ENCODE data around the gene TCP1. TPM values are rescaled to one million over a fixed set of nuclear protein-coding genes. Genes with fewer than 3 reads are reported as not detected.

The TCP1 gene
- total and polyA plus RNA-seq, 2 of the 13 experiments (the other 11 are each of a cell fraction or from before 2014, with no cell fraction given) = 116 to 553 TPM

- Histone ChIP-seq H2AFZ (ENCODE audit: low read length) (no peak overlapping the region), H4K20me1 (ENCODE audit: insufficient read depth, low read length) (no peaks in the 10 kb centered on the region), H3K4me2 (ENCODE audit: low read depth, low read length) (no peak overlapping the region), H3K27me3 (ENCODE audit: control insufficient read depth in 1 of 2, insufficient read depth in 2 of 2, low read length in 2 of 2) (peaks cover 6 to 60% of the 10 kb centered on the region in 2 experiments; a peak in 4 of 5 replicates), H3K4me3 (replicated peaks in 1 of 3; ENCODE audit: insufficient read depth in 1 of 3, low read depth in 2 of 3, low read length in 3 of 3) (no peak overlapping the region), H3K36me3 (replicated peaks in 1 of 2; ENCODE audit: control insufficient read depth in 1 of 2, insufficient read depth in 2 of 2, low read length in 2 of 2) (no peaks in the 10 kb centered on the region), H3K9ac (ENCODE audit: insufficient read depth, low read depth, low read length) (no peak overlapping the region), H3K4me1 (ENCODE audit: insufficient read depth, low read length) (no peaks in the 10 kb centered on the region), H3K27ac (ENCODE audit: extremely low read length, insufficient read depth, low read length) (no peak overlapping the region), H3K79me2 (ENCODE audit: insufficient read depth, low read length) (no peaks in the 10 kb centered on the region), H3K9me3 (ENCODE audit: low read length) (no peaks in the 10 kb centered on the region)
- no peak for DNase-seq (ENCODE audit: low spot score)
- CTCF ChIA-PET (ENCODE audit: low intra/inter-chr PET ratio, low total read pairs) = no interaction called here
- ATAC-seq = peak; percentile 52
- POLR2A ChIA-PET = no interaction called here
- in situ Hi-C loops (cut with HindIII; ENCODE audit: extremely low pct_ligation_motif_present, low pct_unique_long_range_greater_than_20kb) (no loop called here), intact Hi-C loops (cut with micrococcal nuclease; ENCODE audit: unreplicated experiment) (no loop called here)
- 26% methylated on average over 2 of the region's 2 CpGs for WGBS (ENCODE audit: low lambda C conversion rate)
- BruUV-seq (replicated peaks) = no TSS peak
- FAIRE-seq = no peak
- TF ChIP-seq NFYC (CRISPR knock-in tag; IDR thresholded peaks at IDR 0.05) (no peak), SRSF4 (IDR thresholded peaks at IDR 0.05; ENCODE audit: low read depth, low read length, poor library complexity, severe bottlenecking) (no peak), CBFB (CRISPR knock-in tag; IDR thresholded peaks at IDR 0.05) (no peak), SP1 (IDR thresholded peaks at IDR 0.05) (no peak), SP1 (CRISPR knock-in tag; IDR thresholded peaks at IDR 0.05) (no peak), ZNF577 (CRISPR knock-in tag; IDR thresholded peaks at IDR 0.05; ENCODE audit: borderline replicate concordance, low read depth) (no peak), SP4 (CRISPR knock-in tag; IDR thresholded peaks at IDR 0.05) (no peak), DZIP1 (CRISPR knock-in tag; IDR thresholded peaks at IDR 0.05) (no peak), CSRNP2 (CRISPR knock-in tag; conservative IDR thresholded peaks at IDR 0.05; ENCODE audit: low read depth) (no peak), ZNF275 (CRISPR knock-in tag; IDR thresholded peaks at IDR 0.05; ENCODE audit: borderline replicate concordance) (no peak), USF2 (IDR thresholded peaks at IDR 0.05; ENCODE audit: low read depth, low read length) (no peak), USF2 (CRISPR knock-in tag; IDR thresholded peaks at IDR 0.05; ENCODE audit: borderline replicate concordance) (no peak), ZNF143 (CRISPR knock-in tag; IDR thresholded peaks at IDR 0.05) (no peak), ZNF251 (CRISPR knock-in tag; IDR thresholded peaks at IDR 0.05) (no peak), MYPOP (CRISPR knock-in tag; IDR thresholded peaks at IDR 0.05) (no peak), GTF3A (CRISPR knock-in tag; conservative IDR thresholded peaks at IDR 0.05) (no peak)
Measured at GRCh38 chr6:159833556-159833955, 44.2 kb upstream of the TCP1 start.

Data from HepG2 (cell line).